ENCODE results near the gene CDR2L.
"Not testable (repeated sequence)": the region's sequence is repeated elsewhere in the genome, so short reads cannot be mapped to it uniquely, and the experiment has no call there.

CDR2L gene

GRCh38 chr17:75032720-75033280, 45.4 kb downstream of the CDR2L start:
- no peak for TF ChIP-seq CTCF (conservative IDR thresholded peaks at IDR 0.05)
- no peak overlapping the region for H3K27ac ChIP-seq

GRCh38 chr17:75033346-75034235, 46.2 kb downstream of the CDR2L start:
- peak overlapping the region; percentile 13; the same call in 1 of the 2 replicates for H3K27ac ChIP-seq
- TF ChIP-seq CTCF (conservative IDR thresholded peaks at IDR 0.05), result no peak

- TF ChIP-seq CTCF (conservative IDR thresholded peaks at IDR 0.05), result no peak
- no peak overlapping the region for H3K27ac ChIP-seq
These were observed 46.9 kb downstream of the CDR2L start for GRCh38 chr17:75034236-75034908.

- peak overlapping the region; percentile 62 for H3K27ac ChIP-seq
- no peak for TF ChIP-seq CTCF (conservative IDR thresholded peaks at IDR 0.05)
These were observed 49.3 kb downstream of the CDR2L start for GRCh38 chr17:75036643-75037268.

GRCh38 chr17:75039238-75039637, 51.8 kb downstream of the CDR2L start:
- H3K27ac ChIP-seq, result no peak overlapping the region
- no peak for TF ChIP-seq CTCF (conservative IDR thresholded peaks at IDR 0.05)

GRCh38 chr17:75041656-75042280, 54.3 kb downstream of the CDR2L start:
- no peak overlapping the region for H3K27ac ChIP-seq
- no peak for TF ChIP-seq CTCF (conservative IDR thresholded peaks at IDR 0.05)

GRCh38 chr17:75043789-75044188, 56.4 kb downstream of the CDR2L start:
- H3K27ac ChIP-seq, result not testable (repeated sequence)
